ENCODE data around the gene GADL1.
A peak's percentile ranks its signal among the peaks of the same experiment; 100 is the strongest.

GADL1 gene

DNA sequence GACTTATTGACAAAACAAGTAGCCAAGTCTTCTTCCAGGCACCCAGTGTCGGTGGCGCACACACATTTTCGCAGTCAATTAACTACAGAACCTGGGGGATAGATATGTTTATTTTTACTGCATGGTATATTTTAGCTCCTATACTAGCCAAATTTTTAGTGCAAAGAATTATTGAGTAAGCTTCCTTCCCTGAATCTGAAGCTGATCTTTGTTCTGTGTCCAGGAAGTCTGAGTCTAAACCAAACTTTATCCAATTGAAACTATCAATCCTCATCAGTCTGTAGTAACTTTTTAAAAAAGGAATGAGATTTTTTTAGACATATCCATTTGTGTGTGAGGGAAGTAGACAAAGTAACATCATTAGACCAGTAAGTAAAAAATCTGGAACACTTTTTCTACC is 133.1 kb downstream of the GADL1 start:
- FAIRE-seq (no peak), DNase-seq (ENCODE audit: low spot score) (no peak)

GRCh38 chr3:30760737-30761136 is 133.7 kb downstream of the GADL1 start:
- no peak for FAIRE-seq
- no peak for DNase-seq (ENCODE audit: low spot score)

DNA sequence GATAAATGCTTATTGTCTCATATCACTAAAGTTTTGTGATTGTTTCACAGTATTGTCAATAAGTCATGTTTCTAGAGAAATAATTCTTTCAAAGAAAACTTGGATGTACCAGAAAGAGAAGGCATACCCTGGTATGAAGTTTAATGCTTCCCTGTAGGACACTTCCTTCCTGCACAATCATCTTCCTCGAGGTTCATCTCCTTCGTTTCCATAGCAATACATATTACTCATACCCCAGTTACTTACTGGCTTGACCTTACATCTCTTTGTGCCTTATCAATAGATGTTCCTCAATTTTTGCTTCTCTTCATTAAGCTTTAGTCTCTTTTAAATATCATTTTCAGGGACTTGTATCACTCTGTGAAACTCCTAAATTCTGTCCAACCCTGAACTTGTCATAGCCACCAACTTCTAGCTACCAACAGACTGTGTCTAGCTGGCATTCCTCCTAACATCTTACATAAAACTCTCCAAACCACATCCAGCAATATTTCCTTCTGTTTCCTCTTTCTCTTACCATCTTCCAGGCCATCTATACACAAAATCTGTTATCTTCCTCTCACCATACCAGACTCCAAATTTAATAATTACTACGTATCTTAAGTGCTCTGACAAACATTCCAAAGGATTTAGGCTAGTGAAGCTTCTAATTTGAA is 134.3 kb downstream of the GADL1 start:
- no peak for FAIRE-seq

GRCh38 chr3:30756218-30756617 is 138.2 kb downstream of the GADL1 start:
- FAIRE-seq (no peak), DNase-seq (ENCODE audit: low spot score) (no peak)

More for the DNA sequence above, 134.3 kb downstream of the GADL1 start:
- DNase-seq (ENCODE audit: low spot score), result no peak

DNA sequence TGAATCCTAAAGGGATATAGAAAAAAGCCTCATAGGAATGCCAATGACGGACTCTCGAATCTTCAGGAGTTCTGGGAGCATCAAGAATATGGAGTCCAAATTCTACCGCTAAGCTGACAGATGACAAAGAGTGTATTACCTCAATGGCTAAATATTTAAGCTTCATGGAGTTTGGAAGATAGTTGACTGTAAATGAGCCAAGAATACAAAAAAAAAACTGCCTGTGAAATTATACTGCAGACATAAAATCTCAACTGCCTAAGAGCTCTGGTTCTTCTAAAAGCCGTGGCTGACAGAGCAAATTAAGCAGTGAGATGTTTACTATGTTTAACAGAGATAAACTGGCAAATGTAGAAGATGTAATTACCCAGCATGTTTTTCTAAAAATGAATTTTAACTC is 140.0 kb downstream of the GADL1 start:
- DNase-seq (ENCODE audit: low spot score) (no peak), FAIRE-seq (no peak)

GRCh38 chr3:30753766-30754165 is 140.7 kb downstream of the GADL1 start:
- FAIRE-seq, result no peak
- DNase-seq (ENCODE audit: low spot score), result no peak

GRCh38 chr3:30752970-30753369 is 141.5 kb downstream of the GADL1 start:
- DNase-seq (ENCODE audit: low spot score), result peak; percentile 40
- peak; percentile 83 for FAIRE-seq

DNA sequence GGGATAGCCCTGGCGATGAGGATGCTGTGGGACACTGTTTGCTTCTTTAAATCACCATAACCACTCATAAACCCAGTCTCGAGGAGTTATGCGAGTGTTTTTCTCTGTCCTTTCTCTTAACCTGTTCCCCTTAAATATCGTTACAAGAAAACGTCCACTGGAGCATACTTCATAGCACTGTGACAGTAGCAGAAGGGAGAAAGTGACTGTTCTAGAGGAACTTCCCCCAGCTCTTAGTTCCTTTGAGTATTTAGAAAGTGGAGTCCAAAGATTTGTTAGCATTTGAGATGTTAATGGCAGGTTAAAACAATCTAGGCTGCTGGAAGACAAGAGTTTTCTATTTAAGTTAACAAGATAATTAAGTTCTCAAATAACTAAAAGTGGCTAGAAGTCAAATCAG is 142.0 kb downstream of the GADL1 start:
- no peak for FAIRE-seq
- no peak for DNase-seq (ENCODE audit: low spot score)

- FAIRE-seq, result no peak
- peak; percentile 15 for DNase-seq (ENCODE audit: low spot score)
Observed at GRCh38 chr3:30751610-30752299, 142.7 kb downstream of the GADL1 start.

- DNase-seq (ENCODE audit: low spot score) (no peak), FAIRE-seq (no peak)
Observed at GRCh38 chr3:30750967-30751366, 143.5 kb downstream of the GADL1 start.

GRCh38 chr3:30749230-30749629 is 145.2 kb downstream of the GADL1 start:
- peak; percentile 32 for FAIRE-seq

GRCh38 chr3:30747771-30748281 is 146.6 kb downstream of the GADL1 start:
- DNase-seq (ENCODE audit: low spot score), result peak; percentile 55
- peak; percentile 65 for FAIRE-seq

More at GRCh38 chr3:30749230-30749629, 145.2 kb downstream of the GADL1 start:
- peak; percentile 58 for DNase-seq (ENCODE audit: low spot score)

DNA sequence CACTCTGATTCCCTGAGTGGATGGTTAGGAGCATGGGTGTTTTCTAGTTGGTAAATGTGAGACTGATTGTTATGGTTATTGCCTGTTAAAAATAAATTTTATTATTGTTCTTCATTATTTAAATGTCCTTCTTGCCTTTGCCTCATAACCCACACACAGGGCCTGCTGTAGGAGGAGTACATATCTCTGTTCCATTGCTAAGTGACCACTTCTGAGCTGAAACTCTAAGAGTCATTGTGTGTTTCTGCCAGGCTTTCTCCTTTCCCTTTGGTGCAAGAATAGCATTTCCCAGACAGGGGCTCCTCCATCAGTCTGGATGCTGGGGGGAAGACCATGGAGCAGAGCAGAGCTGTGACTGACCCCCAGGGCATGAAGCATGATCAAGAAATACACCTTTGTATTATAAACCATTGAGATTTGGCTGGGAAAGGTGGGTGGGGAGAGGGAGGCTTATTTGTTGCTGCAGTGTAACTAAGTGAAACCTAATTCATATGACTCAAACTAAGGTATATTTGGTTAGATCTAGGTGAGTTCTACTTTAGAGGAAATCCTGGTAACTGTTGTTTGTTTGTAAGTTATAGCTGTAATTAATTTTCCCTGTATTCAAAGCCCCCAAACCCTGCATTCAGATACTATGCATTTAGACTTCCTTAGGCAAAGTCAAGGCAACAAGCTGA is 150.7 kb downstream of the GADL1 start:
- FAIRE-seq, result no peak
- DNase-seq (ENCODE audit: low spot score), result no peak

DNA sequence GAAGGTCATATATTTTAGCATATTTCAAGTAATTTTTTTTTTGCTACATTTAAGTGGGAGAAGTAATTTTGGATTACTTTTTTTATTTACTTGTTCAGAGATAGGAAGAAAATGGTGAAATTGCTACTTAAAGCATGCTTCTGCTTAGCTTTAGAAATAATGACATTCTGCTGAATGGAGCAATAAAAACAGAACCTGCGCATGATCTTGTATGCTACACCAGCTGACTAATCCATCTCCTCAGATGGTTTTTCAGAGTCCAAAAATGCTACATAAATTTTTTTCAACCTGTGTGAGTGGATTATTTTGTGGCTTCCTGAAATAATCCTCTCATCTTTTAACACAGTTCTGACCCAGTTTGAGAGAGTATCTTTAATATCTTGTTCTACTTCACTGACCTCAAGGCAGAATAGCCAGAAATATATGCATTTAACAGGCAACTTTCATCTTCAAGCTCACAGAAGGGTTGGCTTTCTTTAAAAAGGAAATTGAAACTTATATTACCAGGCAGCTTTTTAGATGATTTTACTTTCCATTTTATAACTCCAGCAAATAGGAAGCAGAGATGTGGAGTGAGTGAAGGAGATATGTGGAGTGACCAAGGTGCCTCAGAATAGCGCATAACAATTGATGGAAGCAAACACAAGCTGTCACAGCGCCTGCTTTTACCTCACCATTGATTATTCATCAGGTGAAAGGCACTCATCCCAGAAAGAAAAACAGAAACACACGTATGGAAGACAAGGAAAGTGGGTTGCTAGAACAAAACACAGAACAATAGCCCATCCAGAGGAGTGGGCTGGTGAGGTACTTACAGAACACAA is 151.5 kb downstream of the GADL1 start:
- no peak for FAIRE-seq
- no peak for DNase-seq (ENCODE audit: low spot score)

DNA sequence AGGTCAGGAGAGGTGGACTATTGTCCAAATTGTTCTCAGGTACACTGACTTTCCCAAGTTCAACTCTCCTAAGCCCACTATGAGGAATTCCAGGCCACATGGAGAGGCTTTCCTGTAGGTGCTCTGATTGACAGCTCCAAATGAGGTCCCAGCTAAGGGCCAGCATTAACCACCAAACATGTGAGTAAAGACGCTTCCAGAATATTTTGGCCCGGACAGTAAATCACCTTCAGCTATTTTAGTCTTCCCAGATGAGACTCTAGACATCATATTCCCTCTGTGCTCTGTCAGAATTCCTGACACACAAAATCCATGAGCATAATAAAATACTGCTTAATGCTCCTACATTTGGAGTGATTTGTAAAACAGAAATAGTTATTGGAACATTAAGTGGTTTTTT is 152.6 kb downstream of the GADL1 start:
- FAIRE-seq, result no peak
- DNase-seq (ENCODE audit: low spot score), result no peak

DNA sequence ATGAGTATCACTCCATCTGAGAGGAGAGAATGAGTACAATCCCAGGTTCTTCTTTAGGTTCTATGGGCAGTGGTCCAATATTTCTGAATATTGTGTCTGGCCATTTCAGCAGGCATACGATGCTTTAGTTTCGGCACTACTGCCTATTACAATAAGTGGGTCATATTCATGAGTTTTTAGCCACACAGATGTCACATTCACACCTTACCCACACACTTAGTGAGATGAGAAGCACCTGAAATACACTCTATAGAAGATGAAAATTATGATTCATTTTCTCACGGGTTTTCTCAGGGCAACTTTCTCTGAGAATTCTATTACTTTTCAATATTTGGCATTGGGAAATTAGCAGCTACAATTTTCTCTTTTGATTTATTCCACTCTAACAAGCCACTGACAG is 155.9 kb downstream of the GADL1 start:
- no peak for FAIRE-seq
- no peak for DNase-seq (ENCODE audit: low spot score)

DNA sequence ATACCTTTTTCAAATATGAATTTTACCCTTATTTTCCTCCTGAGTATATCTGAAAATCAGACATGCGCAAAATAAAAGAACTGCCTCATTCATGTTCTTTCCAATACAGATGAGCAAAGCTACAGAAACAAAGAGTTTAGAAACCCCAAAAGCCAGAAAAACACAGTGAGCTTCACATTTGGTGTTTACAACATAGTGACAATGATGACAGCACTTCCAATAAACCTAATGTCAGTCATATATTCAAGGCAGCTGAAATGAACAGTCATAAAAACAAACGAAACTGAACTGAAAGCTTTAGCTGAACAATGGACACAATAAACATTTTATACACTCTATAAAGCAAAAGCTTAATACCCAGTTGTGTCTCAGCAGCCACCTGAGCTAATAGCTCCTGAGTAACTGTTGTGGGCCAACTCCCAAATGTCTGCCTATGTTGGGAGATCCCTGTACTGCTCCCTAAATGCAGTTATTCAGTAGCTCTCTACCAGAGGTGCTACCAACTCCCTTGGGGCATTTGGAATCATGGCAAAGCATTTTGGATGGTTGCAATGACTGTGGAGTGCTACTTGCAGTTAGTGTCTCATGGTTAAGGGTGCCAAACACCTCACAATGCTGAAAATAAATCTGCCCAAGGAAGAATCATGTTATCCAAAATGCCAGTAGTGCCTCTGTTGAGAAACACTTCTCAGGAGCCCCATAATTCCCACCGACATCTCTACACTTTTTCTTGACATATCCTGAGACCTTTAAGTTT is 156.5 kb downstream of the GADL1 start:
- no peak for DNase-seq (ENCODE audit: low spot score)
- FAIRE-seq, result no peak

DNA sequence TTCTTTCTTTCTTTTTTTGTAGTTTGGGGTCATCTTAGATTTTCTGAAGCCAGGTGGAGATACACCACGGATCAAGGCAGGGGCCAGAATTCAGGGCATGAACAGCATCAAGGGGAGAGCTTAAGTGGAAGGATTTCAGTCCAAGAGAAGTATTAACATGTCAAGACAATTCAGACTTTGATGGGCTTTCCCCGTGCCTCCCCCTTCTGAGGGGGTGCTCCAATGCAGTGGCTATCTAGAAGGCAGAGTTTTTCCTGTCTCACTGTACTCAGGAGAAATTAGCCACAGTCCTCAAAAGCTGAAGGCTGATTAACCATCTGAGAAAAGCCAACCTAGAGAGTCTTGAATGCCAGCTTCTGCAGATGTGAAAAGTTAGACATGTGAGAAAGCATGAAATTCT is 160.8 kb downstream of the GADL1 start:
- DNase-seq (ENCODE audit: low spot score) (no peak), FAIRE-seq (no peak)

GRCh38 chr3:30733209-30733608 is 161.3 kb downstream of the GADL1 start:
- FAIRE-seq (no peak), DNase-seq (ENCODE audit: low spot score) (no peak)

GRCh38 chr3:30730967-30731366 is 163.5 kb downstream of the GADL1 start:
- FAIRE-seq, result no peak

GRCh38 chr3:30729936-30730335 is 164.5 kb downstream of the GADL1 start:
- no peak for FAIRE-seq
- DNase-seq (ENCODE audit: low spot score), result no peak

More at GRCh38 chr3:30730967-30731366, 163.5 kb downstream of the GADL1 start:
- no peak for DNase-seq (ENCODE audit: low spot score)
